GM21367 (cell line): Measurements from ENCODE around the gene TOP1.
A peak's percentile ranks its signal among the peaks of the same experiment; 100 is the strongest.

Experiments
- ATAC-seq: cut with Tn5 transposase; IDR thresholded peaks from one replicate; pipeline ENCODE4 v1.9.1; 2021; ENCODE audit not compliant: unreplicated experiment

Gene TOP1

GRCh38 chr20:41028359-41029149 is at the start of gene TOP1:
Gene TOP1, plus strand, starts transcription at chr20:41028822. Its CDS starts 246 bp downstream, at chr20:41029068.
- ATAC-seq = peak; percentile 90

GRCh38 chr20:40979247-40979646 is 49.4 kb upstream of the TOP1 start:
- ATAC-seq = no peak

GRCh38 chr20:40980106-40980827 is 48.4 kb upstream of the TOP1 start:
- ATAC-seq = peak; percentile 54

GRCh38 chr20:40980828-40981310 is 47.8 kb upstream of the TOP1 start:
- no peak for ATAC-seq

- no peak for ATAC-seq
These were observed 46.0 kb upstream of the TOP1 start for GRCh38 chr20:40982415-40983145.

GRCh38 chr20:40983898-40984297 is 44.7 kb upstream of the TOP1 start:
- ATAC-seq = no peak

GRCh38 chr20:40984496-40984895 is 44.1 kb upstream of the TOP1 start:
- no peak for ATAC-seq

GRCh38 chr20:40986774-40987173 is 41.8 kb upstream of the TOP1 start:
- ATAC-seq = no peak

- peak; percentile 37 for ATAC-seq
These were observed 38.0 kb upstream of the TOP1 start for GRCh38 chr20:40990542-40991120.

- peak; percentile 92 for ATAC-seq
These were observed 37.3 kb upstream of the TOP1 start for GRCh38 chr20:40991181-40991889.

GRCh38 chr20:40992349-40993113 is 36.1 kb upstream of the TOP1 start:
- no peak for ATAC-seq

GRCh38 chr20:40993794-40994540 is 34.7 kb upstream of the TOP1 start:
- no peak for ATAC-seq

- ATAC-seq = no peak
These were observed 32.3 kb upstream of the TOP1 start for GRCh38 chr20:40996326-40996725.

- no peak for ATAC-seq
These were observed 31.5 kb upstream of the TOP1 start for GRCh38 chr20:40997116-40997515.

GRCh38 chr20:40999841-41000240 is 28.8 kb upstream of the TOP1 start:
- no peak for ATAC-seq

GRCh38 chr20:41000628-41001027 is 28.0 kb upstream of the TOP1 start:
- no peak for ATAC-seq

- no peak for ATAC-seq
These were observed 27.1 kb upstream of the TOP1 start for GRCh38 chr20:41001497-41001896.

GRCh38 chr20:41002842-41003142 is 25.8 kb upstream of the TOP1 start:
- ATAC-seq = no peak
